ENCODE measurements around the gene NTM. TPM values are rescaled to one million over a fixed set of nuclear protein-coding genes. Genes with fewer than 3 reads are reported as not detected.
"Not testable (repeated sequence)": the region's sequence is repeated elsewhere in the genome, so short reads cannot be mapped to it uniquely, and the experiment has no call there.

NTM gene
- total and polyA plus RNA-seq, 2 experiments from 2014 or later: 25.9 to 49.0 TPM

GRCh38 chr11:131488238-131488637 lies 117.8 kb downstream of the NTM start:
- H3K9me2 ChIP-seq (ENCODE audit: insufficient read depth): no peaks in the 10 kb centered on the region
- no peaks in the 10 kb centered on the region for H3K9me3 ChIP-seq (ENCODE audit: low read depth)
- peaks cover 11% of the 10 kb centered on the region; the same call in 1 of the 2 replicates for H3K27me3 ChIP-seq (replicated peaks; ENCODE audit: insufficient read depth)
- 1 to 2% methylated on average over 4 of the region's 4 CpGs for WGBS, 2 experiments (ENCODE audit: low coverage in 1 of 2, low lambda C conversion rate in 2 of 2, missing lambda C conversion rate in 2 of 2)
- no peak overlapping the region for H3K27ac ChIP-seq
- H3K36me3 ChIP-seq (ENCODE audit: low read depth): no peaks in the 10 kb centered on the region
- DNase-seq: no peak
- TF ChIP-seq EZH2phosphoT487 (IDR thresholded peaks at IDR 0.05; ENCODE audit: insufficient read depth, low read depth) (no peak), EZH2 (IDR thresholded peaks at IDR 0.05; ENCODE audit: insufficient read depth, poor library complexity, severe bottlenecking) (no peak)
- H3K4me1 ChIP-seq (ENCODE audit: insufficient read depth): peaks cover 5% of the 10 kb centered on the region; the same call in 1 of the 2 replicates
- H3K4me3 ChIP-seq: no peak overlapping the region
- no peak overlapping the region for H3K9ac ChIP-seq
- in situ Hi-C loops (cut with MboI): no loop called here
- H2AFZ ChIP-seq: no peak overlapping the region
- no peaks in the 10 kb centered on the region for H3K79me2 ChIP-seq (ENCODE audit: insufficient read depth)
- no peaks in the 10 kb centered on the region for H3F3A ChIP-seq (ENCODE audit: insufficient read depth)
- no peaks in the 10 kb centered on the region for H4K20me1 ChIP-seq (ENCODE audit: insufficient read depth)
- H3K4me2 ChIP-seq (ENCODE audit: unreplicated experiment): no peak overlapping the region

GRCh38 chr11:131491503-131491902 lies 121.1 kb downstream of the NTM start:
- Histone ChIP-seq H4K20me1 (ENCODE audit: insufficient read depth) (no peaks in the 10 kb centered on the region), H3K4me1 (ENCODE audit: insufficient read depth) (no peaks in the 10 kb centered on the region), H3F3A (ENCODE audit: insufficient read depth) (no peaks in the 10 kb centered on the region), H3K79me2 (ENCODE audit: insufficient read depth) (no peaks in the 10 kb centered on the region), H3K4me2 (ENCODE audit: unreplicated experiment) (no peak overlapping the region), H3K27ac (no peak overlapping the region), H3K9me3 (ENCODE audit: low read depth) (no peaks in the 10 kb centered on the region), H3K27me3 (replicated peaks; ENCODE audit: insufficient read depth) (peaks cover 34% of the 10 kb centered on the region), H3K36me3 (ENCODE audit: low read depth) (no peaks in the 10 kb centered on the region), H3K9ac (no peak overlapping the region), H3K9me2 (ENCODE audit: insufficient read depth) (no peaks in the 10 kb centered on the region), H2AFZ (no peak overlapping the region), H3K4me3 (no peak overlapping the region)
- no peak for TF ChIP-seq EZH2 (IDR thresholded peaks at IDR 0.05; ENCODE audit: insufficient read depth, poor library complexity, severe bottlenecking)
- no peak for TF ChIP-seq EZH2phosphoT487 (IDR thresholded peaks at IDR 0.05; ENCODE audit: insufficient read depth, low read depth)
- 33 to 34% methylated on average over 4 of the region's 4 CpGs for WGBS, 2 experiments (ENCODE audit: low coverage in 1 of 2, low lambda C conversion rate in 2 of 2, missing lambda C conversion rate in 2 of 2)
- peak; percentile 43 for DNase-seq
- in situ Hi-C loops (cut with MboI): no loop called here

- H3K9me3 ChIP-seq (ENCODE audit: low read depth): no peaks in the 10 kb centered on the region
- H3K36me3 ChIP-seq (ENCODE audit: low read depth): no peaks in the 10 kb centered on the region
- H2AFZ ChIP-seq: no peak overlapping the region
- no peaks in the 10 kb centered on the region for H3K4me1 ChIP-seq (ENCODE audit: insufficient read depth)
- H3K4me3 ChIP-seq: no peak overlapping the region
- H3K27ac ChIP-seq: no peak overlapping the region
- TF ChIP-seq EZH2 (IDR thresholded peaks at IDR 0.05; ENCODE audit: insufficient read depth, poor library complexity, severe bottlenecking): no peak
- TF ChIP-seq EZH2phosphoT487 (IDR thresholded peaks at IDR 0.05; ENCODE audit: insufficient read depth, low read depth): no peak
- no peak overlapping the region for H3K4me2 ChIP-seq (ENCODE audit: unreplicated experiment)
- 16 to 18% methylated on average over 6 of the region's 6 CpGs for WGBS, 2 experiments (ENCODE audit: low coverage in 1 of 2, low lambda C conversion rate in 2 of 2, missing lambda C conversion rate in 2 of 2)
- no peaks in the 10 kb centered on the region for H4K20me1 ChIP-seq (ENCODE audit: insufficient read depth)
- in situ Hi-C loops (cut with MboI): no loop called here
- H3K79me2 ChIP-seq (ENCODE audit: insufficient read depth): no peaks in the 10 kb centered on the region
- H3K27me3 ChIP-seq (replicated peaks; ENCODE audit: insufficient read depth): peaks cover 51% of the 10 kb centered on the region
- no peaks in the 10 kb centered on the region for H3F3A ChIP-seq (ENCODE audit: insufficient read depth)
- DNase-seq: no peak
- H3K9me2 ChIP-seq (ENCODE audit: insufficient read depth): no peaks in the 10 kb centered on the region
- H3K9ac ChIP-seq: no peak overlapping the region
Observed at GRCh38 chr11:131495423-131495822, 125.0 kb downstream of the NTM start.

GRCh38 chr11:131497686-131498085 lies 127.3 kb downstream of the NTM start:
- H2AFZ ChIP-seq; H4K20me1 ChIP-seq (ENCODE audit: insufficient read depth); H3K4me1 ChIP-seq (ENCODE audit: insufficient read depth); in situ Hi-C loops (cut with MboI); H3K9me3 ChIP-seq (ENCODE audit: low read depth); H3K79me2 ChIP-seq (ENCODE audit: insufficient read depth); H3K4me3 ChIP-seq; H3K9ac ChIP-seq; DNase-seq; H3K27ac ChIP-seq; H3K9me2 ChIP-seq (ENCODE audit: insufficient read depth); H3K36me3 ChIP-seq (ENCODE audit: low read depth); H3F3A ChIP-seq (ENCODE audit: insufficient read depth); H3K4me2 ChIP-seq (ENCODE audit: unreplicated experiment): not testable (repeated sequence)
- 56 to 72% methylated on average over 5 of the region's 5 CpGs for WGBS, 2 experiments (ENCODE audit: low coverage in 1 of 2, low lambda C conversion rate in 2 of 2, missing lambda C conversion rate in 2 of 2)
- peaks cover 62% of the 10 kb centered on the region for H3K27me3 ChIP-seq (replicated peaks; ENCODE audit: insufficient read depth)

- H3K36me3 ChIP-seq (ENCODE audit: low read depth): no peaks in the 10 kb centered on the region
- H3K9ac ChIP-seq: no peak overlapping the region
- H3K79me2 ChIP-seq (ENCODE audit: insufficient read depth): no peaks in the 10 kb centered on the region
- H4K20me1 ChIP-seq (ENCODE audit: insufficient read depth): no peaks in the 10 kb centered on the region
- no peak overlapping the region for H2AFZ ChIP-seq
- no peak for TF ChIP-seq EZH2 (IDR thresholded peaks at IDR 0.05; ENCODE audit: insufficient read depth, poor library complexity, severe bottlenecking)
- TF ChIP-seq EZH2phosphoT487 (IDR thresholded peaks at IDR 0.05; ENCODE audit: insufficient read depth, low read depth): no peak
- H3K9me2 ChIP-seq (ENCODE audit: insufficient read depth): no peaks in the 10 kb centered on the region
- H3K27me3 ChIP-seq (replicated peaks; ENCODE audit: insufficient read depth): peaks cover 57% of the 10 kb centered on the region
- WGBS, 2 experiments (ENCODE audit: low coverage in 1 of 2, low lambda C conversion rate in 2 of 2, missing lambda C conversion rate in 2 of 2): 19 to 24% methylated on average over 7 of the region's 7 CpGs
- no peak overlapping the region for H3K27ac ChIP-seq
- no peaks in the 10 kb centered on the region for H3F3A ChIP-seq (ENCODE audit: insufficient read depth)
- in situ Hi-C loops (cut with MboI): no loop called here
- H3K4me2 ChIP-seq (ENCODE audit: unreplicated experiment): no peak overlapping the region
- DNase-seq: no peak
- no peaks in the 10 kb centered on the region for H3K4me1 ChIP-seq (ENCODE audit: insufficient read depth)
- no peaks in the 10 kb centered on the region for H3K9me3 ChIP-seq (ENCODE audit: low read depth)
- H3K4me3 ChIP-seq: no peak overlapping the region
Observed at GRCh38 chr11:131498631-131499160, 128.3 kb downstream of the NTM start.

Measured in GM23248 (cell line).